HUES64 (cell line): Measurements from ENCODE around the gene RABEP2.
A peak's percentile ranks its signal among the peaks of the same experiment; 100 is the strongest.
"Not testable (repeated sequence)": the region's sequence is repeated elsewhere in the genome, so short reads cannot be mapped to it uniquely, and the experiment has no call there.

Experiments
- H3K27ac ChIP-seq: 2 replicates; pipeline ENCODE4 v1.7.0; 2013; ENCODE audit warnings: low read depth, low read length, inconsistent platforms
- H3K27me3 ChIP-seq: 2 replicates; pipeline ENCODE4 v1.6.1; 2013; ENCODE audit warnings: mild to moderate bottlenecking, low read length; ENCODE audit not compliant: insufficient read depth
- H3K36me3 ChIP-seq: 2 replicates; pipeline ENCODE4 v1.6.1; 2013; ENCODE audit warnings: mild to moderate bottlenecking, low read length; ENCODE audit not compliant: insufficient read depth
- H3K4me1 ChIP-seq: 2 replicates; pipeline ENCODE4 v1.6.1; 2013; ENCODE audit warnings: mild to moderate bottlenecking, low read length, moderate library complexity; ENCODE audit not compliant: insufficient read depth
- H3K4me3 ChIP-seq: 2 replicates; pipeline ENCODE4 v1.5.1; 2013; ENCODE audit warnings: mild to moderate bottlenecking, low read length, moderate library complexity
- H3K9ac ChIP-seq: 2 replicates; pipeline ENCODE4 v1.6.1; 2013; ENCODE audit warnings: mild to moderate bottlenecking, low read depth, low read length
- H3K9me3 ChIP-seq: 2 replicates; pipeline ENCODE4 v1.6.1; 2013; ENCODE audit warnings: low read depth, low read length; ENCODE audit not compliant: insufficient read depth
- WGBS: fragments of 150-250, 120-280 bp; methylation state at CpG from one replicate; pipeline ENCODE4 v1.1.7; 2013; ENCODE audit warnings: missing lambda C conversion rate; 5-methylcytosine and 5-hydroxymethylcytosine counted together

Gene RABEP2

DNA sequence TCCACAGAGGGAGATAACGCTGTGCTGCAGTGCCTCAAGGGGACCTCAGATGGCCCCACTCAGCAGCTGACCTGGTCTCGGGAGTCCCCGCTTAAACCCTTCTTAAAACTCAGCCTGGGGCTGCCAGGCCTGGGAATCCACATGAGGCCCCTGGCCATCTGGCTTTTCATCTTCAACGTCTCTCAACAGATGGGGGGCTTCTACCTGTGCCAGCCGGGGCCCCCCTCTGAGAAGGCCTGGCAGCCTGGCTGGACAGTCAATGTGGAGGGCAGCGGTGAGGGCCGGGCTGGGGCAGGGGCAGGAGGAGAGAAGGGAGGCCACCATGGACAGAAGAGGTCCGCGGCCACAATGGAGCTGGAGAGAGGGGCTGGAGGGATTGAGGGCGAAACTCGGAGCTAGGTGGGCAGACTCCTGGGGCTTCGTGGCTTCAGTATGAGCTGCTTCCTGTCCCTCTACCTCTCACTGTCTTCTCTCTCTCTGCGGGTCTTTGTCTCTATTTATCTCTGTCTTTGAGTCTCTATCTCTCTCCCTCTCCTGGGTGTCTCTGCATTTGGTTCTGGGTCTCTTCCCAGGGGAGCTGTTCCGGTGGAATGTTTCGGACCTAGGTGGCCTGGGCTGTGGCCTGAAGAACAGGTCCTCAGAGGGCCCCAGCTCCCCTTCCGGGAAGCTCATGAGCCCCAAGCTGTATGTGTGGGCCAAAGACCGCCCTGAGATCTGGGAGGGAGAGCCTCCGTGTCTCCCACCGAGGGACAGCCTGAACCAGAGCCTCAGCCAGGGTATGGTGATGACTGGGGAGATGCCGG is 7.5 kb upstream of the RABEP2 start:
- H3K27me3 ChIP-seq = no peaks in the 10 kb centered on the region
- H3K27ac ChIP-seq = no peak overlapping the region
- peaks cover 3% of the 10 kb centered on the region; the same call in 1 of the 2 replicates for H3K4me1 ChIP-seq
- H3K9me3 ChIP-seq = no peaks in the 10 kb centered on the region
- 91% methylated on average over 20 of the region's 20 CpGs for WGBS
- no peak overlapping the region for H3K4me3 ChIP-seq
- no peaks in the 10 kb centered on the region for H3K36me3 ChIP-seq
- H3K9ac ChIP-seq = no peak overlapping the region

DNA sequence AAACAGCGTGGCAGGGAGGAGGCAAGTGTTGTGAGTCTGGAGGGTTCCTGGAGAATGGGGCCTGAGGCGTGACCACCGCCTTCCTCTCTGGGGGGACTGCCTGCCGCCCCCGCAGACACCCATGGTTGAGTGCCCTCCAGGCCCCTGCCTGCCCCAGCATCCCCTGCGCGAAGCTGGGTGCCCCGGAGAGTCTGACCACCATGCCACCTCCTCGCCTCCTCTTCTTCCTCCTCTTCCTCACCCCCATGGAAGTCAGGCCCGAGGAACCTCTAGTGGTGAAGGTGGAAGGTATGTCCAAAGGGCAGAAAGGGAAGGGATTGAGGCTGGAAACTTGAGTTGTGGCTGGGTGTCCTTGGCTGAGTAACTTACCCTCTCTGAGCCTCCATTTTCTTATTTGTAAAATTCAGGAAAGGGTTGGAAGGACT is 6.8 kb upstream of the RABEP2 start, which contains the start of gene CD19:
TSS of gene CD19 (plus strand) at position 171 of the 425 bp plus-strand sequence. CDS start at position 201, 30 bp downstream.
- Histone ChIP-seq H3K4me3 (no peak within 1 kb of the TSS), H3K27me3 (no peaks in the 10 kb centered on the region), H3K36me3 (no peaks in the 10 kb centered on the region), H3K27ac (0 out of 2 replicates have a peak within 1 kb of the TSS, but pooled peaks have one; percentile 35), H3K9me3 (no peaks in the 10 kb centered on the region), H3K4me1 (peaks cover 3% of the 10 kb centered on the region; the same call in 1 of the 2 replicates), H3K9ac (0 out of 2 replicates have a peak within 1 kb of the TSS, but pooled peaks have one; percentile 28)
- 89% methylated on average over 8 of the region's 10 CpGs for WGBS

DNA sequence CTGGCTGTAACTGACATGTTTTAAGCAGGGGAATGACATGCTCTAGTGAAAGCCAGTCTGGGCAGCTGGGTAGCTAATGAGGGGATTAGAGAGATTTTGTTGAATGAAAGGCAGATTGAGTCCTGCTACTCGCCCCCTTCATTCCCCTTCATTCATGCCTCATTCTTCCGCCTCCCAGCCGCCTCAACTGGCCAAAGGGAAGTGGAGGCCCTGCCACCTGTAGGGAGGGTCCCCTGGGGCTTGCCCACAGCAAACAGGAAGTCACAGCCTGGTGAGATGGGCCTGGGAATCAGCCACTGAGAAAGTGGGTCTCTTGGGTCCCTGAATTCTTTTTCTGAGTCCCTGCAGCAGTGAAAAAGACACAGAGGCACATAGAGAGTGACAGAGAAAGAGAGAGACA is 5.6 kb upstream of the RABEP2 start:
- Histone ChIP-seq H3K36me3 (no peaks in the 10 kb centered on the region), H3K4me1 (peaks cover 3% of the 10 kb centered on the region; the same call in 1 of the 2 replicates), H3K27me3 (no peaks in the 10 kb centered on the region), H3K4me3 (no peak overlapping the region), H3K9ac (0 out of 2 replicates have a peak overlapping the region, but pooled peaks have one; percentile 28), H3K27ac (0 out of 2 replicates have a peak overlapping the region, but pooled peaks have one; percentile 35), H3K9me3 (no peaks in the 10 kb centered on the region)
- 72% methylated on average over 3 of the region's 3 CpGs for WGBS

DNA sequence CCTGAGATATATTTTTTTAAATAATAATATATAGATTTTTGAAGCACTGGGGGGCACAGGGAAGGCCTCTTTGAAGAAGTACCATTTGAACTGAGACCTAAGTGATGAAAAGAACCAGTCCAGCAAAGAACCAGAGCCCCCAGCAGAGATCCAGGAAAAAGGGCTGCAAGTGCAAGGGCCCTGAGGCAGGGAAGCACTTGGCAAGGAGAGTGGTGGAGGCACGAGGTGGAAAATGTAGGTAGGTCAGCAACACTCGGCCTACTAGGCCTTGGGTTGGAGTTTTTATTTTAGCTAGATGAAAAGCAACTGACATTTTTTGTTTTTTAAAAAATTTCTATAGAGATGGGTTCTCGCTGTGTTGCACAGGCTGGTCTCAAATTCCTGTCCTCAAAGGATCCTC is 5.2 kb upstream of the RABEP2 start:
- Histone ChIP-seq H3K9me3 (no peaks in the 10 kb centered on the region), H3K4me1 (peaks cover 3% of the 10 kb centered on the region; the same call in 1 of the 2 replicates), H3K27ac (no peak overlapping the region), H3K4me3 (no peak overlapping the region), H3K27me3 (no peaks in the 10 kb centered on the region), H3K9ac (no peak overlapping the region), H3K36me3 (no peaks in the 10 kb centered on the region)
- 90% methylated on average over 3 of the region's 3 CpGs for WGBS

DNA sequence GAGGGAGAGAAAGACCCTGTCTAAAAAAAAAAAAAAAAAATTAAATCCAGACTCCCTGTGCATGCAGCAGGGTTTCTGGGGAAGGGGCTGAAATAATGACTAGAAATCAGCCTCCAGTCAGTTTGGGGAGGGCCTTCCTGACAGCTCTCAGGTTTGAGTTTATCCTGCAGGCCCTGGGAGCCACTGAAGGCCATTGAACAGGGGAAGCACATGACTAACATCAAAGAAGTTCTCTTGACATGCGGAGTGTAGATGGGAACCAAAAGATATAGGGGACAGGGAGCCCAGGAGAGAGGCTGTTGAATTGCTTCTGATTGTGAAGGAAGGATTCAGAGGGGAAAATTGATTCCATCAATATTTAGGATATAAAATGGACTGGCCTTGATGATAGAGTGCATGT is 2.8 kb upstream of the RABEP2 start:
- Histone ChIP-seq H3K4me3 (no peak overlapping the region), H3K4me1 (peaks cover 5% of the 10 kb centered on the region; the same call in 1 of the 2 replicates), H3K27ac (no peak overlapping the region), H3K9ac (no peak overlapping the region), H3K9me3 (no peaks in the 10 kb centered on the region), H3K27me3 (no peaks in the 10 kb centered on the region), H3K36me3 (no peaks in the 10 kb centered on the region)
- WGBS = 80% methylated on average over 1 of the region's 1 CpG

DNA sequence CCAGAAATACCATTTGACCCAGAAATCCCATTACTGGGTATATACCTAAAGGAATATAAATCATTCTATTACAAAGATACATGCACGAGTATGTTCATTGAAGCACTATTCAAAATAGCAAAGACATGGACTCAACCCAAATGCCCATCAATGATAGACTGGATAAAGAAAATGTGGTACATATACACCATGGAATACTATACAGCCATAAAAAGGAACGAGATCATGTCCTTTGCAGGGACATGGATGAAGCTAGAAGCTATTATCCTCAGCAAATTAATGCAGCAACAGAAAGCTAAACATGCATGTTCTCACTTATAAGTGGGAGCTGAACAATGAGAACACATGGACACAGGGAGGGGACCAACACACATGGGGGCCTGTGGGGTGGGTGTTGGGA is 1.2 kb upstream of the RABEP2 start:
- not testable (repeated sequence) for H3K27ac ChIP-seq, H3K4me1 ChIP-seq, H3K27me3 ChIP-seq, H3K36me3 ChIP-seq, H3K9me3 ChIP-seq, H3K9ac ChIP-seq
- peak overlapping the region; percentile 88 for H3K4me3 ChIP-seq
- 83% methylated on average over 2 of the region's 2 CpGs for WGBS

DNA sequence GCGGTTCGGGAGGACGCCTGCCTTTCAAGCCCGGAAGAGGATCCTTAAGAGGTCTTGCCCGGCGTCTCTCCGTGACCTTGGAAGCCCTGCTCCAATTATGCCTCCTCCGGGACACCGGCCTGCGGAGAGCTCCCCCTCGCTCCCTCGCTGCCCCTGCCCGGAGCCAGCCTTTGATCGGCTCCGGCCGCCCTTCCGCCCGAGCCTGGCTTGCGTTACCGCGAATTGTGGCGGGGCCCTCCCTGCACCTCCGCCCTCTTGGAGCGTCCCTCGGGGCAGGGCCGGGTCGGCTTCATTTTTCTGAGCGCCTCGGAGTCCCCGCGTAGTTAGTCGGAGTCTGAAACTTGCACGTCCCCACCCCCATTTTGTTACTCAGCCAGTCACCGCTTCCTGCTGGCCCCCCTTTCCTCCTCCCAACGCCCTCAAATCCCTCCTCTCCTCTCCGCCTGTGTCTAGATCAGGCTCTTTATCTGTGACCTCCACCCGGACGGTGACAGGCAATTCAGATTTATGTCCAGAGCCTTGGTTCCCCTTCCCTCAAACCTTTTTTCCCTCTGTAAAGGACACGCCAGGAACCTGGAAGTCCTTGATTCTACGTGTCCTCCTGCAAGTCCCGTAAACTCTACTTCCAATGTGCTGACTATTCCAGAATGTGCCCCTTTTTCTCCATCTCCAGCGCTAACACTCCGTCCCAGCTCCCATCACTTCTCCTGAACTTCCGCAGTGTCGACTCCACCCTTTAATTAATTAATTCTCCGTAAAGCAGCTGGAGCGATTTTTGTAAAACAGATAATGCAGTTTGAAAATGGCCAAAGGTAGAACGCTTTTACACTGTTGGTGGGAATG is 569 bp upstream of the RABEP2 start:
- Histone ChIP-seq H3K36me3 (no peaks in the 10 kb centered on the region), H3K27ac (peak overlapping the region; percentile 99), H3K9ac (peak overlapping the region; percentile 94), H3K27me3 (no peaks in the 10 kb centered on the region), H3K4me3 (peak overlapping the region; percentile 88), H3K9me3 (no peaks in the 10 kb centered on the region), H3K4me1 (peaks cover 3% of the 10 kb centered on the region; the same call in 1 of the 2 replicates)
- WGBS = 4% methylated on average over 48 of the region's 48 CpGs

DNA sequence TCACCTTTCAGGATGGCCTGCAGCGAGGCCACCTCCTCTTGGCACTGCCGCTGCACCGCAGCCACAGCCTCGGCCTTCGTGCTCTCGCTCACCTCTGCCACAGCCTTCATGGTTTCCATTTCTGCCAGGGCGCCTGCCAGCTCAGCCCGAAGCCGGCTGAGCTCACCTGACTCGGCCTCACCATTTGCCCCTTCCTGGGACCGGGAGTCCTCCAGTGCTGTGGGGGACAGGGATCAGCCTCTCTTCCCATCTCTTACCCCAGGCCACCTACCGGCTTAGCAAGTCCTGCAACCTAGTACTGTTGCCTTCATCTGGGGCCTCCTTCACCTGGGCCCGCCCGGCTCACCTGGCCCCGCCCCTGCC is 658 bp downstream of the RABEP2 start:
- peaks cover 3% of the 10 kb centered on the region; the same call in 1 of the 2 replicates for H3K4me1 ChIP-seq
- peak overlapping the region; percentile 40; the same call in 1 of the 2 replicates for H3K27ac ChIP-seq
- 0 out of 2 replicates have a peak, but pooled peaks cover 3% of the 10 kb centered on the region for H3K36me3 ChIP-seq
- no peaks in the 10 kb centered on the region for H3K27me3 ChIP-seq
- peak overlapping the region; percentile 17; the same call in 1 of the 2 replicates for H3K9ac ChIP-seq
- H3K4me3 ChIP-seq = peak overlapping the region; percentile 88
- no peaks in the 10 kb centered on the region for H3K9me3 ChIP-seq
- WGBS = 33% methylated on average over 15 of the region's 15 CpGs

DNA sequence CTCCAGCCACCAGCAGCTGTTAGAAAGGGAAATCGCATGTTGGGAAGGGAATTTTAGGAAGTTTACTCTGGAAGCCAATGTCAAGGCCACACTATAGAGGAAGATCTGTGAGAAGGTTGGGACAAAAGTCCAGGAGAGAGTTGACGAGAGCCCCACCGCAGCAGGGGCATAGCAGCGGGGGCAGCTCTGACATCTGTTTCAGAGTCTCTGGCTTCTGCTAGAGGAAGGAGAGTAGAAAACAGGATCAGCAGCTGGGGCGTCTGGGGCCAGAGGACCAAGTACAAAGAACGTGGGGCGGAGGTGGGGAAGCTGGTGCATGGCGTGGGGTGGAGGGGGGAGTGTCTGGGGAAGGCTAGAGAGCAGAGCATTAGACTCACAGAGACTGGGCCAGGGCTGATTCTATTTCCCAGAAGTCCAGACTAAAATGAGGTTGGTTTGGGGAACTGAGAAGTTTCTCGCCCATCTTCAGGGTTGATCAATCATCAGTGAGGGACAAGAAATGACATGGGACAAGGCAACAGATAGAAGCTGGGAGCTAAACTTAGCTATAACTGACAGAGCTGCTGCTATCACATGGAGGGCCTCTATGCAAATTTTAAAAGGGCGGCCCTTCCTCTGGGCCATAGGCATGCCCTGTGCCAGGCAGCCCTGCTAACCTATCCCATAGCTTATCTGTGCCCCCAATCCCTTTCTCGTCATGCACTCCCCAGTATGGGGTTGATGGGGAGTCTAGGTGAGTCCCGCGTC is 1.2 kb downstream of the RABEP2 start:
- peak overlapping the region; percentile 17; the same call in 1 of the 2 replicates for H3K9ac ChIP-seq
- no peaks in the 10 kb centered on the region for H3K27me3 ChIP-seq
- no peaks in the 10 kb centered on the region for H3K9me3 ChIP-seq
- peaks cover 3% of the 10 kb centered on the region; the same call in 1 of the 2 replicates for H3K4me1 ChIP-seq
- peaks cover 8% of the 10 kb centered on the region for H3K36me3 ChIP-seq
- 78% methylated on average over 12 of the region's 13 CpGs for WGBS
- peak overlapping the region; percentile 88 for H3K4me3 ChIP-seq
- H3K27ac ChIP-seq = peak overlapping the region; percentile 40; the same call in 1 of the 2 replicates

DNA sequence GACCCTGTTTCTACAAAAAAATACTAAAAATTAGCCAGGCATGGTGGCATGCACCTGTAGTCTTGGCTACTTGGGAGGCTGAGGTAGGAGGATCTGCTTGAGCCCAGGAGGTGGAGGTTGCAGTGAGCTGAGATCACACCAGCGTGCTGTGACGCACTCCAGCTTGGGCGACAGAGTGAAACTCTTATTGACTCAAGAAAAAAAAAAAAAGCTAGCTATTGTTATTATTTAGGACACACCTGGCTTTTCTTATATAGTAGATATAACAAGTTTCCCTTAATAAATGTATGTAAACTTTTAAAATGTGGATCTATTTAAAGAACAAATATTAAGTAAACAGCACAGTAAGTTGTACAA is 1.8 kb downstream of the RABEP2 start:
- Histone ChIP-seq H3K27me3 (no peaks in the 10 kb centered on the region), H3K9me3 (no peaks in the 10 kb centered on the region), H3K4me1 (peaks cover 3% of the 10 kb centered on the region; the same call in 1 of the 2 replicates), H3K27ac (no peak overlapping the region), H3K36me3 (peaks cover 12% of the 10 kb centered on the region), H3K4me3 (no peak overlapping the region), H3K9ac (no peak overlapping the region)
- WGBS = 83% methylated on average over 2 of the region's 3 CpGs
